Left ventricle myocardium inferior (tissue), 1 donor: ENCODE results near the gene CALHM5. TPM values are rescaled to one million over a fixed set of nuclear protein-coding genes. Genes with fewer than 3 reads are reported as not detected.

Experiments used
- DNase-seq: peaks from one replicate; pipeline ENCODE4 v3.0.0-alpha.2; 2020
- H3K27ac ChIP-seq: fragments of 200-600 bp; replicated peaks from 2 replicates; pipeline ENCODE4 v1.8.0; 2021
- H3K27me3 ChIP-seq: fragments of 200-600 bp; 2 replicates; pipeline ENCODE4 v1.8.0; 2021; ENCODE audit warnings: low read depth
- H3K36me3 ChIP-seq: fragments of 200-600 bp; 2 replicates; pipeline ENCODE4 v1.8.0; 2021
- H3K4me1 ChIP-seq: fragments of 200-600 bp; 2 replicates; pipeline ENCODE4 v1.8.0; 2021
- H3K4me3 ChIP-seq: fragments of 200-600 bp; 2 replicates; pipeline ENCODE4 v1.8.0; 2021; ENCODE audit warnings: mild to moderate bottlenecking, moderate library complexity
- H3K9me3 ChIP-seq: fragments of 200-600 bp; replicated peaks from 2 replicates; pipeline ENCODE4 v1.8.0; 2021
- CTCF ChIP-seq: fragments of 200-600 bp; IDR thresholded peaks from 2 replicates; pipeline ENCODE4 v1.8.0; 2021; ENCODE audit warnings: antibody characterized with exemption, mild to moderate bottlenecking, borderline replicate concordance
- intact Hi-C: fragments of 100-400 bp; cut with micrococcal nuclease; formaldehyde crosslinking; loops from one replicate; pipeline ENCODE4 v1.11.0; 2022
- total RNA-seq: library from RNA; stranded (reverse); fragmentation: NEBNext Ultra II Directional; extraction: Animal tissue kit (Norgen Biotek cat#: 25700); gene quantifications from one replicate; pipeline ENCODE4 v1.2.1, GENCODE V29; 2021
- donor health status: DM: no; HTN: yes; CAD: no; lungs with severe emphysema.

Gene CALHM5
- total RNA-seq, 1 donor from 2014 or later, result 2.1 TPM

- Histone ChIP-seq H3K9me3 (no peaks in the 10 kb centered on the region), H3K27me3 (no peaks in the 10 kb centered on the region), H3K4me3 (no peak overlapping the region), H3K4me1 (peaks cover 6% of the 10 kb centered on the region), H3K36me3 (no peaks in the 10 kb centered on the region), H3K27ac (no peak overlapping the region)
- no peak for DNase-seq
- peak; percentile 83 for TF ChIP-seq CTCF
- intact Hi-C loops, result no loop called here
Measured at GRCh38 chr6:116536216-116536621, 24.8 kb downstream of the CALHM5 start.

GRCh38 chr6:116542426-116542825 lies 31.0 kb downstream of the CALHM5 start:
- Histone ChIP-seq H3K27ac (no peak overlapping the region), H3K36me3 (no peaks in the 10 kb centered on the region), H3K9me3 (no peaks in the 10 kb centered on the region), H3K4me1 (no peaks in the 10 kb centered on the region), H3K27me3 (peaks cover 3% of the 10 kb centered on the region), H3K4me3 (no peak overlapping the region)
- TF ChIP-seq CTCF, result no peak
- intact Hi-C loops, result no loop called here
- DNase-seq, result no peak

GRCh38 chr6:116543149-116543548 lies 31.7 kb downstream of the CALHM5 start:
- no peak overlapping the region for H3K27ac ChIP-seq
- TF ChIP-seq CTCF, result no peak
- H3K9me3 ChIP-seq, result no peaks in the 10 kb centered on the region
- intact Hi-C loops, result no loop called here
- no peaks in the 10 kb centered on the region for H3K4me1 ChIP-seq
- no peak for DNase-seq
- H3K36me3 ChIP-seq, result no peaks in the 10 kb centered on the region
- no peak overlapping the region for H3K4me3 ChIP-seq
- peaks cover 3% of the 10 kb centered on the region for H3K27me3 ChIP-seq

GRCh38 chr6:116545651-116546050 lies 34.2 kb downstream of the CALHM5 start, which contains the start of gene TRAPPC3L:
TSS of gene TRAPPC3L (minus strand) at chr6:116545684. CDS start at chr6:116545514, 170 bp downstream.
- Histone ChIP-seq H3K4me1 (no peaks in the 10 kb centered on the region), H3K27ac (no peak within 1 kb of the TSS), H3K9me3 (no peaks in the 10 kb centered on the region), H3K36me3 (no peaks in the 10 kb centered on the region), H3K27me3 (peaks cover 3% of the 10 kb centered on the region), H3K4me3 (no peak within 1 kb of the TSS)
- no peak for DNase-seq
- TF ChIP-seq CTCF, result no peak
- intact Hi-C loops, result no loop called here

- no peak for DNase-seq
- H3K4me1 ChIP-seq, result no peaks in the 10 kb centered on the region
- TF ChIP-seq CTCF, result no peak
- H3K27me3 ChIP-seq, result no peaks in the 10 kb centered on the region
- intact Hi-C loops, result no loop called here
- H3K36me3 ChIP-seq, result no peaks in the 10 kb centered on the region
- no peak overlapping the region for H3K27ac ChIP-seq
- no peak overlapping the region for H3K4me3 ChIP-seq
- no peaks in the 10 kb centered on the region for H3K9me3 ChIP-seq
Measured at GRCh38 chr6:116547358-116547757, 35.9 kb downstream of the CALHM5 start.

- intact Hi-C loops, result no loop called here
- H3K4me3 ChIP-seq, result no peak overlapping the region
- no peaks in the 10 kb centered on the region for H3K9me3 ChIP-seq
- H3K36me3 ChIP-seq, result no peaks in the 10 kb centered on the region
- no peaks in the 10 kb centered on the region for H3K27me3 ChIP-seq
- no peak for DNase-seq
- H3K27ac ChIP-seq, result no peak overlapping the region
- no peak for TF ChIP-seq CTCF
- H3K4me1 ChIP-seq, result no peaks in the 10 kb centered on the region
Measured at GRCh38 chr6:116550796-116551195, 39.4 kb downstream of the CALHM5 start.
